HG02571 (cell line): ENCODE results near the gene MDK.
A peak's percentile ranks its signal among the peaks of the same experiment; 100 is the strongest.

Experiments
- ATAC-seq: cut with Tn5 transposase; IDR thresholded peaks from one replicate; pipeline ENCODE4 v1.9.1; 2021; ENCODE audit warnings: mild to moderate bottlenecking, moderate library complexity; ENCODE audit not compliant: unreplicated experiment

Gene MDK, protein sequence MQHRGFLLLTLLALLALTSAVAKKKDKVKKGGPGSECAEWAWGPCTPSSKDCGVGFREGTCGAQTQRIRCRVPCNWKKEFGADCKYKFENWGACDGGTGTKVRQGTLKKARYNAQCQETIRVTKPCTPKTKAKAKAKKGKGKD

GRCh38 chr11:46381048-46381818, at the start of gene MDK:
Gene MDK, plus strand, starts transcription at chr11:46381669. Its CDS starts 389 bp downstream, at chr11:46382058.
- no peak for ATAC-seq

DNA sequence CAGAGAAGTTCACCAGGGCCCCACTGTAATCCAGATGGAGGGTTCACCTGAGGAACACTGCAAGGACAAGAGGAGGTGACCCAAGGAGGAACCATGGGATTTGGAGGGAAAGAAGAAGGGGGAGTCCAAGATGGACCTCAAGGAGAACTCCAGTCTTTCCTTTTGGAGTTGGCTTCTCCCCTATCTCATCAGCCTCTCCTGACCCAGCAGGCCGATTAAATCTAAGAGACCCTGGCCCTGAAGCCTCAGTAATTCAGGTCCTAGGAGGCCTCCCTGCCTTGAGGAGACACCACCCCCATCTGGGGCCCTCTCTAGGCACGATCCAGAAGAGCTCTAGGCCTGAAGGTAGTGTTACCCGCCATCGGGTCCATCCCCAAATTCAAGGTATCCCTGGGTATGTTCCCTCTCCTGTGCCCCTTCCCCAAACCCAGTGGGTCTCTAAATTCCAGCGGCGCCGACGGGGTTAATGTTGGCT, 49.3 kb upstream of the MDK start:
- ATAC-seq = no peak

- ATAC-seq = no peak
Measured at GRCh38 chr11:46332568-46333393, 48.7 kb upstream of the MDK start.

- no peak for ATAC-seq
Measured at GRCh38 chr11:46333394-46333947, 48.0 kb upstream of the MDK start.

- ATAC-seq = no peak
Measured at GRCh38 chr11:46334211-46334610, 47.3 kb upstream of the MDK start.

DNA sequence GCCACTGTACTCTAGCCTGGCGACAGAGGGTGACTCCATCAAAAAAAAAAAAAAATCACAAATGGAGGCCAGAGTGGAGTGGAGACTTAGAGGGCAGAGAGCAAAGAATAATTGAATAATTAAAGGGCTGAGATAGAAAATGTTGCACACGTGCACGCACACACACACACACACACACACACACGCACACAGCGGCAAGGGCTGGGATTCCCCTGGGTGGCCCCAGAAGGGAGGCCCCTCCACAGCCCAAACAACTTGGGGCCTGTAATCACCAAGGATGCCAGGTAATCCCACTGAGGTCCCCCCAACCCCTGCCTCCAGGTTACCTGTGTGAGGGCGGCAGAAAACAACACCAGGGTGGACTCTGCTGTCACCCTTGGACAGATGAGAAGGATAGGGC, 46.2 kb upstream of the MDK start:
- no peak for ATAC-seq

DNA sequence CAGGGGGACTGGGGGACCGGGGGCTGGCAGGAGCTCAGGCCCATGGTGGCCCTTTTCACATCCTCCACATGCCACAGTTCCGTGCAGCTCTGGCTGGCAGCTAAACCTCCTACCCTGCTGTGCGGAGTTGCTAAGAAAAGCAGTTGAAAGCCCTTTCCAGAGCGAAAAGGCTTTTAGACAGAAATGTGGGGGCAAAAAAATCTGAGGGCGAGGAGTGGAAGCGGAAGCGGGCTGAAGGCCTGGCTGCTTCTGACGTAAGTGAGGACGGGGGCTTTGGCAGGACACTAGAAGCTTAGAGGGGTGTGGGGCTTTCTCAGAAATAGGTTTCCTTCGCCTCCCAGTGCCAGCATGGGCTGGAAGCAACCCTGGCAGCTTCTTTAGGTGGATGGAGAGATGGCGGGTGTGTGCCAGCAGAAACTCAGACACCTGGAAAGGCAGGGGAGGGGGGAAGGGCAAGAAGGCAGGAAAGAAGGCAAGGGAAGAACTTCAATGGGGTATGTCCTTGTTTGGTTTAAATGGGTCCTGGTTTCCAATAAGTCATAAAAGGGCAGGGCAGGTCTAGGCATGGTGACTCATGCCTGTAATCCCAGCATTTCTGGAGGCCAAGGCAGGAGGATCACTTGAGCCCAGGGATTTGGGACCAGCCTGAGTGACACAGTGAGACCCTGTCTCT, 45.4 kb upstream of the MDK start:
- ATAC-seq = no peak

- no peak for ATAC-seq
Measured at GRCh38 chr11:46336563-46337180, 44.8 kb upstream of the MDK start.

DNA sequence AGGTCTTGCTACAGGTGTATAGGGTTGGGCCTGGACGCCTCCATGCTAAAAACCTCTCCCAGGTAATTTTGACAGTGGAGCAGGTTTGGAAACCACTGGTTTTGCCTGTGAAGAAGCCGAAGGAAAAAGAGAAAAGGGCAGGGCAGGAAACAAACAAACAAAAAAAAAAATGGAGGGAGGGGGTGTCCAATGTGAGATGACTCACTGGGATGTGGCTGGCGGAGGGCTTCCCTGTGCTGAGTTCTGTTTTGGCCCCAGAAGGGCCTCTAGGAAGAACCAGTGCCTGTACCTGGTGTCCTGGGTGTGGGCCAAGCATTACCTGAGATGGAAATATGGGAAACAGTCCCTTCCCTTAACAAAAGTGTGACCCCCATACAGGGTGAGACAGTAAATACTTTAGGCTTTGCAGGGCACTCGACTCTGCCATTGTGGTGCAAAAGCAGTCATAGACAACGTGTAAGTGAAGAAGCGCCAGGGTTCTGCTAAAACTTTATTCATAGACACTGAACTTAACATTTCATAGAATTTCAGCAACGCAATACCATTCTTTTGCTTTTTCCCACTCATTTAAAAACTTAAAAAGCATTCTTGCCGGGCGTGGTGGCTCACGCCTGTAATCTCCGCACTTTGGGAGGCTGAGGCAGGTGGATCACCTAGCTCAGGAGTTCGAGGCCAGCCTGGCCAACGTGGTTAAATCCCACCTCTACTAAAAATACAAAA, 43.7 kb upstream of the MDK start:
- ATAC-seq = no peak

DNA sequence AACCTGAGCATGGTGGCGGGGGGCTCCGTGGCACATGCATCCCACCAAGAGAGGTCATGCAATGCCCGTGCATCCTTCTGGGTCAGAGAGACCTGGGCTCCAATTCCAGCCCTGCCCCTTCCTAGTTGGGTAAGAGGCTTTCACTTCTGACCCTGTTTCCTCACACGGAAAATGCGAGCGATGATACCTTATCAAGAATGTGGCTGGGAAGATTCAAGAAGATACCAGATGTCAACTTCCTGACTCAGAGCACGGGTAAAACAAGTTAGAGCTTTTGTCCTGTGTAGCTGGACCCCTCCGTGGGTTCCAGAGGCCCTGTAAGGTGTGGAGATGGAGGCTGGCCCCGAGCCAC, 42.9 kb upstream of the MDK start:
- ATAC-seq = no peak

GRCh38 chr11:46338988-46339666, 42.3 kb upstream of the MDK start:
- no peak for ATAC-seq

- no peak for ATAC-seq
Measured at GRCh38 chr11:46339816-46340215, 41.7 kb upstream of the MDK start.

GRCh38 chr11:46341454-46341853, 40.0 kb upstream of the MDK start:
- ATAC-seq = no peak

- no peak for ATAC-seq
Measured at GRCh38 chr11:46342239-46342638, 39.2 kb upstream of the MDK start.

GRCh38 chr11:46343520-46343919, 37.9 kb upstream of the MDK start:
- ATAC-seq = no peak

DNA sequence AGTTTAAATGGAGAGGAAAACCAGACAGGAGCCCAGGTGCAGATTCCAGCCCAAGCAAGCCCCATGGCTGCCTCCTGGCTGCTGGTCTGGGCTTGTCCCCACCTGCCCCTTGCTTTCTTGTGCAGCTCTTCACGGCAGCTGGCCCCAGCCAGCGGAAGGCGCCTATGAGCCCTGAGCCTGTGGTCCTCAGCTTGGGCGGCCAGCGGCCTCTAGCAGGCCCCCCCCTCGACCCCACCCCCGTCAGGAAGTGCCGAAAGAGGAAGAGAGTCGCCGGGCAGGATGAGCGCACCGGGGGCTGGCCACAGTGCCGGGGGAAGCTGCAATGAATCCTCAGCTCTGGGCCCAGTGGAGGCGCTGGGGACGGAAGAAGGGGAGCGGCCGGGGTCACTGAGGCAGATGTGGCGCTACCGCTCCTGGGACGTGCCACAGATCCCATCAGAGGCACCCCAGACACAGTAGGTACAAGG, 36.3 kb upstream of the MDK start:
- no peak for ATAC-seq

GRCh38 chr11:46345881-46346484, 35.5 kb upstream of the MDK start:
- no peak for ATAC-seq

GRCh38 chr11:46346886-46347636, 34.4 kb upstream of the MDK start, which contains the start of gene DGKZ:
Gene DGKZ, plus strand, starts transcription at chr11:46347463. Its CDS starts 197 bp downstream, at chr11:46347660.
- ATAC-seq = peak; percentile 62
